ENCODE results near the gene ZNF627.
"Not testable (repeated sequence)": the region's sequence is repeated elsewhere in the genome, so short reads cannot be mapped to it uniquely, and the experiment has no call there.

The ZNF627 gene

DNA sequence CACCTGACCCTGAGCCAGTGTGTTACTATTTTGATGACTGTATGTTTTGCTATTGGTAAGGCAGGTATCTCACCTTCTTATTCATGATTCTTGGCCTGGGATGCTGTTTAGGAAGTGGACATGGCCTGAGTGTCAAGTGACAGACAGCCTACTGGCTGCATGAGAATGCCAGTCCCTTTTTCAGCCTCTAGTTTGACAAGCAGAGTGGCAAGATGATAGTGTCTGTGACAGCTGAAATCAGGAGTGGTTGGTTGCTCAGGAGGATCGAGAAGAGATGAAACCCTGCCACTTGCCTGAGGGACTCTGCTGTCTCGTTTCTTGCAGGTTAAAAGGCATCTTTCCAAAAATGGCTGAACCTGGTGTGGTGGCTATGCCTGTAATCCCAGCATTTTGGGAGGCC, 31.1 kb upstream of the ZNF627 start:
- DNase-seq (ENCODE audit: low read depth), result no peak
- TF ChIP-seq, protein P1, sequence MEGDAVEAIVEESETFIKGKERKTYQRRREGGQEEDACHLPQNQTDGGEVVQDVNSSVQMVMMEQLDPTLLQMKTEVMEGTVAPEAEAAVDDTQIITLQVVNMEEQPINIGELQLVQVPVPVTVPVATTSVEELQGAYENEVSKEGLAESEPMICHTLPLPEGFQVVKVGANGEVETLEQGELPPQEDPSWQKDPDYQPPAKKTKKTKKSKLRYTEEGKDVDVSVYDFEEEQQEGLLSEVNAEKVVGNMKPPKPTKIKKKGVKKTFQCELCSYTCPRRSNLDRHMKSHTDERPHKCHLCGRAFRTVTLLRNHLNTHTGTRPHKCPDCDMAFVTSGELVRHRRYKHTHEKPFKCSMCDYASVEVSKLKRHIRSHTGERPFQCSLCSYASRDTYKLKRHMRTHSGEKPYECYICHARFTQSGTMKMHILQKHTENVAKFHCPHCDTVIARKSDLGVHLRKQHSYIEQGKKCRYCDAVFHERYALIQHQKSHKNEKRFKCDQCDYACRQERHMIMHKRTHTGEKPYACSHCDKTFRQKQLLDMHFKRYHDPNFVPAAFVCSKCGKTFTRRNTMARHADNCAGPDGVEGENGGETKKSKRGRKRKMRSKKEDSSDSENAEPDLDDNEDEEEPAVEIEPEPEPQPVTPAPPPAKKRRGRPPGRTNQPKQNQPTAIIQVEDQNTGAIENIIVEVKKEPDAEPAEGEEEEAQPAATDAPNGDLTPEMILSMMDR (conservative IDR thresholded peaks at IDR 0.05; ENCODE audit: control insufficient read depth, insufficient read depth, low read depth, low read length), result no peak

DNA sequence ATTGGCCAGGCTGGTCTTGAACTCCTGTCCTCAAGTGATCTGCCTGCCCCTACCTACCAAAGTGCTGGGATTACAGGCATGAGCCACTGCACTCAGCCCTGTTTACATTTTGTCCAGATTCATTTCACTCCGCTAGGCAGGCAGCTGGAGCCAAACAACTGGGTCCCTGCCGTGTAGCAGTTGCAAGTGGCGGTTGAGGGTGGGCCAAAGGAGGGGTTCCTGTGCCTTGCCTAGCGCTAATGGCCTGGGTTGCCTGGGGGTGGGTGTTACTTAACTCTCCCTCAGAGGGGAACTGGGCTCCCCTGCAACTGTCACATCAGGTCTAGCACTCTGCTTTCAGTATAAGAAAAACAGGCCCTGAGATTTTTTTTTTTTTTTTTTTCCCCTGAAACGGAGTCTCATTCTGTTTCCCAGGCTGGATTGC, 27.2 kb upstream of the ZNF627 start:
- DNase-seq (ENCODE audit: low read depth), result no peak
- TF ChIP-seq, protein P1 (conservative IDR thresholded peaks at IDR 0.05; ENCODE audit: control insufficient read depth, insufficient read depth, low read depth, low read length), result no peak
- no peak overlapping the region for H3K4me3 ChIP-seq (ENCODE audit: control insufficient read depth, low read depth, low read length)

More for the DNA sequence above, 31.1 kb upstream of the ZNF627 start:
- no peak overlapping the region for H3K4me3 ChIP-seq (ENCODE audit: control insufficient read depth, low read depth, low read length)

DNA sequence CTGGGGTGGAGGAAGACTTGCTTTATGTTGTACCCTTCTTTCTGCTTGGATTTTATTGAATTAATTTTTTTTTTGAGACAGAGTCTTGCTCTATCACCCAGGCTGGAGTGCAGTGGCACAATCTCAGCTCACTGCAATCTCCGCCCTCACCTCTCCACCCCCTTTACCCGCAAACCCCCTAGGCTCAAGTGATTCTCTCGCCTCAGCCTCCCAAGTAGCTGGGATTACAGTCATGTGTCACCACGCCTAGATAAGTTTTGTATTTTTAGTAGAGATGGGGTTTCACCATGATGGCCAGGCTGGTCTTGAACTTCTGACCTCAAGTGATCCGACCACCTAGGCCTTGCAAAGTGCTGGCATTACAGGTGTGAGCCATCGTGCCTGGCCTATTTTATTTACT, 23.9 kb upstream of the ZNF627 start:
- H3K4me3 ChIP-seq (ENCODE audit: control insufficient read depth, low read depth, low read length); DNase-seq (ENCODE audit: low read depth): not testable (repeated sequence)

DNA sequence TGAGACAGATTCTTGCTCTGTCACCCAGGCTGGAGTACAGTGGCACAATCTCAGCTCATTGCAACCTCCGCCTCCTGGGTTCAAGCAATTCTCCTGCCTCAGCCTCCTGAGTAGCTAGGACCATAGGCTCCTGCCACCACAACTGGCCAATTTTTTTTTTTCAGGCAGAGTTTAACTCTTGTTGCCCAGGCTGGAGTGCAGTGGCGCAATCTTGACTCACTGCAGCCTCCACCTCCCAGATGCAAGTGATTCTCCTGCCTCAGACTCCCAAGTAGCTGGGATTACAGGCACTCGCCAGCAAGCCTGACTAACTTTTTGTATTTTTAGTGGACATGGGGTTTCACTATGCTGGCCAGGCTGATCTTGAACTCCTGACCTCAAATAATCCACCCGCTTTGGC, 23.5 kb upstream of the ZNF627 start:
- not testable (repeated sequence) for H3K4me3 ChIP-seq (ENCODE audit: control insufficient read depth, low read depth, low read length); DNase-seq (ENCODE audit: low read depth)

DNA sequence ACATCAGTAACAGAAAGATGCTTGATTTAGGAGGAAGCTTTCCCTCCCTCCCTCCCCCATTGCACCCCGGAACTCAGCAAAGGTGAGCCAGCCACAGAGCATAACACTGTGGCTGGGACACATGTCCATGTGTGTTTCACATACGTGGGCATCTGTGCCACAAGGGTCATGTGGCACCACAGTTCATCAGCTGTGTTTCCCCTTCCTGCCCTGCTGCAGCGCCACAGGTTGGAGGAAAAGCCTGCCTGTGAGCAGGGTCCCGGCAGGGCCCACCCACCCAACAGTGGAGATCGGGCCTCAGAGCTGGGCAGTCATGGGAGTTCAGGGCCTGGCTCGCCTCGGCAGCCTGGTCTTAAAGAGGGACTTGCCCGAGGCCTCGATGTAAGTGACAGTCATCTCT, 22.6 kb upstream of the ZNF627 start:
- no peak for DNase-seq (ENCODE audit: low read depth)
- TF ChIP-seq, protein P1 (conservative IDR thresholded peaks at IDR 0.05; ENCODE audit: control insufficient read depth, insufficient read depth, low read depth, low read length), result no peak

DNA sequence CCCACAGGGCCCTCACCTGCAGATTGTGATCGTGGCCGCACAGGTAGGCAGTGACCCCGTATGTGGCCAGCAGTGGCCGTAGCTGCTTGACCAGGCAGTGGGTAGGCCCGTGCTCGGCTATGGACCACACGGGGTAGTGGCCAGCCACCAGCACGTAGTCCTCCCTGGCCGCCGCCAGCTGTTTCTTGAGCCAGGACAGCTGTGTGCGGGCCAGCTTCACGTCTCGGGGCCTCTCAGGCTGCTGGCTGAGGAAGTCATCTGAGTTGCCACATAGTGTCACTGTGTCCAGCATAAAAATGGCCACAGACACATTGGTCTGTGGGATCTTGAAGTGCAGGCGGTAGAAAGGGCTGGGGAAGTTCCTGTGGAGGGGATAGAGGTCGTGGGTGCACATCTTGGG, 21.1 kb upstream of the ZNF627 start:
- no peak for DNase-seq (ENCODE audit: low read depth)
- no peak overlapping the region for H3K4me3 ChIP-seq (ENCODE audit: control insufficient read depth, low read depth, low read length)
- TF ChIP-seq, protein P1 (conservative IDR thresholded peaks at IDR 0.05; ENCODE audit: control insufficient read depth, insufficient read depth, low read depth, low read length), result no peak

More for the DNA sequence above, 22.6 kb upstream of the ZNF627 start:
- no peak overlapping the region for H3K4me3 ChIP-seq (ENCODE audit: control insufficient read depth, low read depth, low read length)

DNA sequence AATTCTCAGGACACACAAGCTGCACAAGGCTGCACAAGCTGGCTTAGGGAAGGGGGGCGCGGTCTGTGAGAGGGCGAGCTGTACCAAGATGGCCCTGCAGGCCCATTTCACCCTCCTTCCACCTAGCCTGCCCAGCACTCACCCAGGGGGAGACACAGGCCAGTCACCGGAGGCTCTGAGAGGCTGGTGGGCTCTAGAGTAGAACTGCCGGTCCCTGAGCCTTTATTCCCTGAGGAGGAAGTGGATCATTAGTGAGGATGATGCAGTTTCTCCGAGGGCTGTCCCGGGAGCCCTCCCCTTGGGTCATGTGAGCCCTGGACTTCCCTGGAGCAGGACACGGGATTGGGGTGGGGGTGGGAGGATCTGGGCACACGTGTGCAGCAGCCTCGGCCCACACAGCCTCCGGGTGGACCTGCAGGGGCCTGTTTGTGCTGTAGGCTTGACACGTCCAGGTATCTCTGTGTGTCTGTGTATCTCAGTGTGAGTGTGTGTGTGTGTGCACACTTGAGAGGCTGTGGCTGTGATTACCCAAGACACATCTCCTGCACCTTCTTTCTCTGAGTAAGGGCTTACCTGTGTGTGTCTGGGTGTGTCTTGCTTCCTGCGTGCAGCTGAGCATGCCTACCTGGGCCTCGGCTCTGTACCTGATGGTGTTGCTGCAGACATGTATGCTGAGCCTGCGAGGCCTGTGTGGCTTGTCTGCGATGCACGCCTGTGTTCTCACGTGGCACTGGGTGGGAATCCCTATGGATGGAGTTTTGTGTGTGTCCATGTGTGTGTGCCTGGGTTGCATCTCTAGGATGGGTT, 19.6 kb upstream of the ZNF627 start, which contains the start of gene ACP5:
Gene ACP5 (minus strand): TSS at position 195 of the 807 bp plus-strand sequence. CDS start 328 bp downstream, outside the sequence.
- no peak within 1 kb of the TSS for H3K4me3 ChIP-seq (ENCODE audit: control insufficient read depth, low read depth, low read length)
- TF ChIP-seq, protein P1 (conservative IDR thresholded peaks at IDR 0.05; ENCODE audit: control insufficient read depth, insufficient read depth, low read depth, low read length), result no peak
- peak; percentile 34 for DNase-seq (ENCODE audit: low read depth)
